Large intestine (tissue), 3 donors: ENCODE results near the gene NR2C2AP. TPM values are rescaled to one million over a fixed set of nuclear protein-coding genes. Genes with fewer than 3 reads are reported as not detected.
"Not testable (repeated sequence)": the region's sequence is repeated elsewhere in the genome, so short reads cannot be mapped to it uniquely, and the experiment has no call there.

Experiments used
- DNase-seq, 2 donors: peaks; one replicate each; pipeline versions ENCODE4 v3.0.0 to v3.0.0-alpha.2; 2013
- H3K27ac ChIP-seq: one replicate; pipeline ENCODE4 v1.5.1; 2013; ENCODE audit warnings: low read length
- H3K27me3 ChIP-seq: 2 replicates; pipeline ENCODE4 v1.6.1; 2013; ENCODE audit warnings: low read length; ENCODE audit not compliant: control insufficient read depth, insufficient read depth
- H3K36me3 ChIP-seq: 2 replicates; pipeline ENCODE4 v1.6.1; 2013; ENCODE audit warnings: low read length; ENCODE audit not compliant: control insufficient read depth, insufficient read depth
- H3K4me1 ChIP-seq: one replicate; pipeline ENCODE4 v1.6.1; 2013; ENCODE audit warnings: low read length; ENCODE audit not compliant: control insufficient read depth, insufficient read depth
- H3K4me3 ChIP-seq: one replicate; pipeline ENCODE4 v1.5.1; 2013; ENCODE audit warnings: low read length
- H3K9me3 ChIP-seq: one replicate; pipeline ENCODE4 v1.6.1; 2013; ENCODE audit warnings: mild to moderate bottlenecking, low read depth, low read length, moderate library complexity; ENCODE audit not compliant: control insufficient read depth
- WGBS: methylation state at CpG from one replicate; pipeline ENCODE4 v1.1.5; 2013; ENCODE audit warnings: low lambda C conversion rate; ENCODE audit not compliant: insufficient coverage; 5-methylcytosine and 5-hydroxymethylcytosine counted together
- polyA plus RNA-seq: library from polyadenylated mRNA; unstranded; fragments of 120-200 nt; gene quantifications from one replicate; pipeline ENCODE4 v1.2.1, GENCODE V29; 2013

Gene NR2C2AP
- polyA plus RNA-seq, 1 donor: 17.4 TPM

DNA sequence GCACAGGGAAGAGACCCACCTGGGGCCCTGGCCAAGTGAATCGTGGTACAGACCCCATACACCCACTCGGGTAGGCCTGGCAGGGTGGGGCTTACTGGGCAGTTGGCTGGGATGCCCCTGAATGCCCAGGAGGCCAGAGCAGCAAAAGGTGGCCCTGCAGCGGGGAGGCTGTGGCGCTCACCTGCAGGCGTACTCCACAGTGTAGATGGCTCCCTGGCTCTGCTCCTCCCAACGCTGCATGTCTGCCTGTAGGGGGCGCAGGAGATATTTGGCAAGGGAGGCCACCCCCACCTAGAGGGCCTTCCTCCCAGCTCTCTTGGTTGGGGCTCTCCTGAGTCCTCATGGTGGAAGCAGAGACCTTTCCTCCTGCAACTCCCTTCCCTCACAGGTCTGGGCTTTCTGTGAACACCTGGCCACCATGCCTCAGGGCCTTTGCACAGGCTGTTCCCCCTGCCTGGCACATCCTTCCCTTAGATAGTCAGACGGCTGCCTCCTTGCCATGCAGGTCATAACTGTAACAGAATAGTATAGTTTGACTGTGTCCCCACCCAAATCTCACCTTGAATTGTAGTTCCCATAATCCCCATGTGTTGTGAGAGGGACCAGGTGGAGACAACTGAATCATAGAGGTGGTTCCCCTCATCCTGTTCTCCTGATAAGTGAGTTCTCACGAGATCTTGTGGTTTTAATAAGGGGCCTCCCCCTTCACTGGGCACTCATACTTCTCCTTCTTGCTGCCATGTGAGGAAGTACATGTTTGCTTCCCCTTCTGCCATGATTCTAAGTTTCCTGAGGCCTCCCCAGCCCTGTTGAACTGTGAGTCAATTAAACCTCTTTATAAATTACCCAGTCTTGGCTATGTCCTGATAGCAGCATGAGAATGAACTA is 17.1 kb downstream of the NR2C2AP start:
- no CpG with 5 or more reads among the region's 9 CpGs for WGBS
- H3K27me3 ChIP-seq: no peaks in the 10 kb centered on the region
- DNase-seq: peak in 1 of 2 donors; percentile 29
- no peak overlapping the region for H3K4me3 ChIP-seq
- H3K9me3 ChIP-seq: no peaks in the 10 kb centered on the region
- H3K36me3 ChIP-seq: peaks cover 30% of the 10 kb centered on the region
- H3K27ac ChIP-seq: no peak overlapping the region
- H3K4me1 ChIP-seq: no peaks in the 10 kb centered on the region

DNA sequence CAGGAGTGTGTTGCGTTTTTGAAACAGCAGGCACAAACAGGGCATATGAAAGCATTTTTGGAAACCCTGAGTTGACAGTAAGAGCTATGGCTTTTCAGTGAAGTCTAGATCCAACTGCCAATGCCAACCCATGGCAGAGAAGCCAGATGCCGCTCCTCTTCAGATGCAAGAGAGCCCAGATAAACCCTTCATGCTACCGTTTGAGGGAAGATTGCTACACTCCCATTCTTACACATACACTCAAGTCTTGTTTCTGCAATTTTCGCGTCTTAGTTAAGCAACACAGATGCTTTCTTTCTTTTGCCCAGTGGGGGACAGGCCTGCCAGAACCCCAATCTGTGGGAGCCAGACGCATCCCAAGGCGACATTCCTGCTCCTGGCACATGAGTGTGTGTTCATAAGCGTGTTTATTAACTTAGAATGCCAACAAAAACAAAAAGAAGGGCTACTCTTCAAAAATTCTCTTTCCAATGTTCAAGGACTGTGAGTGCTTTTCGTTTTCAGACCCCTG is 21.7 kb downstream of the NR2C2AP start:
- H3K4me3 ChIP-seq: no peak overlapping the region
- no peak for DNase-seq
- H3K4me1 ChIP-seq: no peaks in the 10 kb centered on the region
- no peaks in the 10 kb centered on the region for H3K27me3 ChIP-seq
- WGBS: 90% methylated on average over 2 of the region's 9 CpGs
- H3K9me3 ChIP-seq: no peaks in the 10 kb centered on the region
- H3K36me3 ChIP-seq: peaks cover 50% of the 10 kb centered on the region
- H3K27ac ChIP-seq: no peak overlapping the region

DNA sequence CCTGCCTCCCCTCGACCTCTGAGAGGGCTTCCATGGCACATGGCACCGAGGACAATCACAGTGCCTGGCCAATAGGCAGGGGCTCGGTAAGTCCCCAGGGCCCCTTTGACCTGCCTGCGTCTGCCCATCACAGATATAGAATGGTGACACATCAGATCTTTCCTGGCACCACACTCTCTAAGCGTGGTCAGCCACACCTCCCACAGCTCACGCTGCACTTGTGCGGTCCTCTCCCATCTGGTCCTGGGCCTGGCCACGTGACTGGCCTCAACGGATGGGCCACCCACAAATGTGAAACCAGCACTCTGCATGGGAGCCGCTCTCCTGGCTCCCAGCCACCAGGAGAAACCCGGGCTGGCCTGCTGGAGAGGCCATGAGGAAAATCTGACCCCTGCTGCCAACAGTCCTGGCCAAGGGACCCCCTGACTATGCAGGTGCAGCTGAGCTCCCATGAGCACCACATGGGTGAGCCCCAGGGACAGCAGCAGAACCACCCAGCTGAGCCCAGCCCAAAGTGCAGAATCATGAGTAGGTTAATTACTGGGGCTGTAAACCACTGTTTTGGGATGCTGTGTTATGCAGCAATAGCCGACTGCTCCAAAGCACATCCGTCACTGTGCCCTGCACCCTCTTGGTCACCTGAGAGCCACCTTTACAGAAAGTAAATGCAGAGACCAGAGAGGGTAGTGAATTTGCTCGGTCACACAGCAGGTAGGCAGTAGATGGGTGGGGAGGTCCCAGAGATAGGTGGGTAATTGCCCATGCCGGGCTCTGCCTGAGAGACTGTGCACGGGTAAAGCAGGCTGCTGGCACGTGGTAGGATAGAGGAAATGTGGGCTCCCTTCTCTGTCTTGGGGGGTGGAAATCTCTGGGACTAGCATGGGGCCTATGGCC is 23.4 kb downstream of the NR2C2AP start:
- Histone ChIP-seq H3K4me1 (no peaks in the 10 kb centered on the region), H3K27me3 (no peaks in the 10 kb centered on the region), H3K27ac (no peak overlapping the region), H3K4me3 (no peak overlapping the region), H3K9me3 (no peaks in the 10 kb centered on the region), H3K36me3 (peaks cover 40% of the 10 kb centered on the region)
- no peak for DNase-seq
- no CpG with 5 or more reads among the region's 17 CpGs for WGBS

DNA sequence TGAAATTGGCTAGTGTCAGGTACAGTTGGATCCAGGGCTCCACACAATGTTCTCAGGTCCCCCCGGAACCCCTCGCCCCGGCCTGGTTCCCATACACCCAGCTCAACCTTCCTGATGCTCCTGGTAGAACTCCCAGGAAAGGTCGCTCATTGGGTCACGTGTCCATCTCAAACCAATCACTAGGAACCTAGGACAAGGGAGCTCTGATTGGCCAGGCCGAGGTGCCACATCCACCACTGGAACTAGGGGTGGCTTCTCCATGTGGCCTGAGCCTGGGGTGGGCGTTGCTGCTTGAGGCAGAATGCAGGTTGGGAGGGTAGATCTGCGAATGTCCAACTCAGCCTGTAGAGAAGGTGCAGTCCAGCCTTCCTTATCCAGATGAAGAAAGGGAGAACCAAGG is 26.3 kb downstream of the NR2C2AP start:
- no peak overlapping the region for H3K27ac ChIP-seq
- WGBS: no CpG with 5 or more reads among the region's 8 CpGs

DNA sequence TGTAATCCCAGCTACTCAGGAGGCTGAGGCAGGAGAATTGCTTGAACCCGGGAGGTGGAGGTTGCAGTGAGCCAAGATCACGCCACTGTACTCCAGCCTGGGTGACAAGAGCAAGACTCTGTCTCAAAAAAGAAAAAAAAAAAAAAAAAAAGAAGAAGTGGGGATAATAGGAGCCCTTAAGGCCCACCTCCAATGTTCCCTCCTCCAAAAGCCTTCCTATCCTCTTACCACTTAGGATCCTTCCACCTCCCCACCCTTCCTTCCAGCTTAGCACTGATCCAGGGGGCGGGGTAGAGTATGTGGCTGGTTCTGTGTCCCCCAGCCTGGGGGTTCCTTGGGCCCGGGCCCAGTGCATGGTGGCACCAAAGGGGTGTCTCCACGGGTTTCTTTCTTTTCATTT is 30.0 kb downstream of the NR2C2AP start:
- H3K9me3 ChIP-seq, H3K27me3 ChIP-seq, DNase-seq, H3K27ac ChIP-seq, H3K4me3 ChIP-seq, H3K4me1 ChIP-seq: not testable (repeated sequence)
- WGBS: no CpG with 5 or more reads among the region's 5 CpGs
- H3K36me3 ChIP-seq: peaks cover 10% of the 10 kb centered on the region

More for the DNA sequence above, 26.3 kb downstream of the NR2C2AP start:
- no peaks in the 10 kb centered on the region for H3K27me3 ChIP-seq
- H3K36me3 ChIP-seq: peaks cover 32% of the 10 kb centered on the region
- H3K4me3 ChIP-seq: no peak overlapping the region
- no peaks in the 10 kb centered on the region for H3K4me1 ChIP-seq
- H3K9me3 ChIP-seq: no peaks in the 10 kb centered on the region
- DNase-seq: no peak

DNA sequence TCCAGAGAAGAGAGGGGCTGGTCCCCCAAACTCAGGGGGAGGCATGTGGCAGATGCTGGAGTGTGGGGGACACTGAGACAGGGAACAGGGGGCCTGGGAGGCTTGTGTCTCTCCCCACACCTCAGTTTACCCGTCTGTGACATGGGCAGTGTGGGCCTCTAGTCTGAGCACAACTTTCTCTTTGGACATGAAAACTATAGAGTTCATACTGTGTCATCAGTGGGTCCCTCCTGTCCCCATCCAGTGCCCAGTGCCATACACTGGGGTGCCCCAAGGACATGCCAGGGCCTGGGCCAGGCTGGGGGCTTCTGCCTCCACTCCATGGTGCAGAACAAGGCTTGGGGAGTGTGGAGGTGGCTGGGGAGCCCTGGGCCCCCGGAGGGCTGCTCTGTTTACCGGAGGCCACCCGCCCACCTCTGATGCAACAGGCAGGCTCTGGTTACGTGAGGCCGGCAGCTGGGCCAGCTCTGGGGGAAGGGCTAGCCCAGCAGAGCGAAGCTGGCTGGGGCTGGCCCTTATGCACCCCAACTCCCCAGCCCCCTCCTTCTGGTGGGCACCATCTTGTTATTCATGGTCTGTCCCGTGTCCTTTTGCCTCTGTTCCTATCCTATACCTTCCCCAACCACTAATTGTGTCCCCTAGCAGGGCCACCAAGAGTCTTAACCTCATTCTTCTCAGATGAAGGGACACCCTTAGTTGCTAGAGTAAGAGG is 31.2 kb downstream of the NR2C2AP start:
- Histone ChIP-seq H3K4me1 (peaks cover 3% of the 10 kb centered on the region), H3K9me3 (no peaks in the 10 kb centered on the region), H3K27ac (no peak overlapping the region), H3K27me3 (peaks cover 4% of the 10 kb centered on the region), H3K4me3 (no peak overlapping the region), H3K36me3 (peaks cover 4% of the 10 kb centered on the region)
- DNase-seq: no peak
- no CpG with 5 or more reads among the region's 8 CpGs for whole genome bisulfite sequencing

DNA sequence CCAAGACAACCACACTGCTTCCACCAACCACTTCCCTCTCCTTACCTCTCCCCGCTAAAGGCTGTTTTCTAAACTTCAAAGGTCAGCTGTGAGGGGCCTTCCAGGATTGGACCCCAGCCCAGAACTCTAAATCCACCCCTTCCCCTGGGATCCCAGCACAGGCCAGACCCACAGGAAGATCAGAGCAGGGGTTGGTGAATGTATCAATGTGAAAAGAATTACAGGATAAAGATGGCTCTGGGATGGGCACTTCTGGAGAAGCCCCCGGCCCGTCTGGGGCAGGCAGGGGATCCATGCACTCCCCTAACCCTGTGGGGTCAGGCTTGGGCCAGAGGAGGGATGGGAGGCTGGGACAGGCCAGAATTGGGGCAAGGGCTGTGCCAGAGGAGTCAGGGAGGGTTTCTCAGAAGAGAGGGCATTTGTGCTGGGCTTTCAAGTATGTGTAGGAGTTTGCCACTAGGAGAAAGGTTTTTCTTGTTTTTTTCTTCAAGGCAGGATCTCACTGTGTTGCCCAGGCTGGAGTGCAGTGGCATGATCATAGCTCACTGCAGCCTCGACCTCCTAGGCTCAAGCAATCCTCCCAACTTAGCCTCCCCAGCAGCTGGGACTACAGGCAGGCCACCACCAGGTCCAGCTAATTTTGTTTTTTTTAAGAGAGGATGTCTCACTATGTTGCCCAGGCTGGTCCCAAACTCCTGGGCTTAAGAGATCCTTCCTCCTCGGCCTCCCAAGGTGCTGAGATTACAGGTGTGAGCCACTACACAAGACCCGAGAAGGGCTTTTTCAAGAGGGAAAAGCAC is 32.1 kb downstream of the NR2C2AP start:
- H3K4me1 ChIP-seq: peaks cover 3% of the 10 kb centered on the region
- DNase-seq: no peak
- WGBS: no CpG with 5 or more reads among the region's 6 CpGs

DNA sequence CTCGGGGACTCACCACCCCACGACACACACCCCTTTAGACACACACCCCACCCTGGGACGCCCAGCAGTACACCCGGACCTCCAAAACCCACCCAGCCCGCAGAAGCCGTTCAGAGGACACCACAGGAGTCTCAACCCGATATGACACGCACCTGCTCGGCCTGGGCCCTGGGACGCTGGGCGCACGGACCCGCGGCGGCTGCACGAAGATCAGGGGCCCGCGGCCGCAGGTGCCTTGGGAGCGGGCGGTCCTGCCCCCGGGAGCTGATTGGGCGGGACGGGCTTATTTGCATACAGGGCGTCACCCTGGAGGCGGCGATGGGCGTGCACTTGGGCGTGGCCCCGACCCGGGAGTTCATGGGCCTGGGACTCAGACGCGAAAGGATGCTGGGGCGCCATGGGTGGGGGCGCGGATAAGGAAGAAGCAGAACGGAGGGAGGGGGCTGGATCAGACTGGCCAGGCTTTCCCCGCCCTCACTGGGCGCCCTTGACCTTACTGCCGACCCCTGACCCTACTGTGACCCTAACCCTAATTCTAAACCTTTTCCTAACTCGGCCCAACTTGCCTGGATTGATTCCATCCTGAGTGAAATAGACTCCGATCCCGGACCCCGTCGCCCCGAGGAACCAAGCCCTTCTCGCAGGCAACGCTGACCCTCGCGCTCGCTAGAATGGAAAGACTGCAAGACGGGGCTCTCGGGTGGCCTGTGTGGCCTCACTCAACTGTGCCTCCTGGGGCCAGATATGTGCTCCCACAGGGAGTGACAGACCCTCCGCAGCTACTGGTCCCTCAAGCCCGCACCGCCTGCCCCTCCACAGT is 33.0 kb downstream of the NR2C2AP start, which contains the start of gene MEF2B:
Gene MEF2B, minus strand, starts transcription at position 211 of the 820 bp plus-strand sequence. CDS start 19,528 bp downstream, outside the sequence.
- no peak within 1 kb of the TSS for H3K27ac ChIP-seq
- H3K27me3 ChIP-seq: peaks cover 4% of the 10 kb centered on the region
- DNase-seq: peak; percentile 65 to 77
- H3K9me3 ChIP-seq: no peaks in the 10 kb centered on the region
- H3K4me1 ChIP-seq: peaks cover 3% of the 10 kb centered on the region
- WGBS: no CpG with 5 or more reads among the region's 56 CpGs
- peak within 1 kb of the TSS; percentile 10 for H3K4me3 ChIP-seq
- no peaks in the 10 kb centered on the region for H3K36me3 ChIP-seq

More for the DNA sequence above, 32.1 kb downstream of the NR2C2AP start:
- H3K27me3 ChIP-seq: peaks cover 4% of the 10 kb centered on the region
- H3K4me3 ChIP-seq: no peak overlapping the region
- H3K9me3 ChIP-seq: no peaks in the 10 kb centered on the region
- no peak overlapping the region for H3K27ac ChIP-seq
- H3K36me3 ChIP-seq: no peaks in the 10 kb centered on the region
